ENCODE measurements around the gene ZC3H4. TPM values are rescaled to one million over a fixed set of nuclear protein-coding genes. Genes with fewer than 3 reads are reported as not detected.

The ZC3H4 gene
- 73.0 and 85.2 TPM in 2 replicates for total RNA-seq (2022)
- percentile 90 among the genes with signal in this experiment for Bru-seq, nascent RNA
- BruChase-seq, experiment 1, labeled RNA remaining after a 6-hour chase = percentile 87 among the genes with signal in this experiment
- percentile 91 among the genes with signal in this experiment for BruChase-seq, experiment 2, labeled RNA remaining after a 2-hour chase
- long read RNA-seq, partial matches to known transcripts = 1 of 15 reads
- long read RNA-seq, other reads (novel, unspliced or antisense) = 14 of 15 reads

- intact Hi-C loops (cut with micrococcal nuclease; ENCODE audit: unreplicated experiment) = no loop called here
- H3K4me3 Mint-ChIP-seq (ENCODE audit: low read depth, unreplicated experiment) = peak within 1 kb of the TSS; percentile 75
- peak within 1 kb of the TSS; percentile 97 for H3K27ac Mint-ChIP-seq (ENCODE audit: unreplicated experiment)
- H3K9me3 Mint-ChIP-seq (ENCODE audit: low read depth, unreplicated experiment) = no peaks in the 10 kb centered on the region
- peak; percentile 100 for DNase-seq
- peaks cover 68% of the 10 kb centered on the region for H3K36me3 Mint-ChIP-seq (ENCODE audit: insufficient read depth, unreplicated experiment)
- no peaks in the 10 kb centered on the region for H3K27me3 Mint-ChIP-seq (ENCODE audit: unreplicated experiment)
- H3K4me1 Mint-ChIP-seq (ENCODE audit: low read depth, unreplicated experiment) = peaks cover 33% of the 10 kb centered on the region
- TF ChIP-seq, protein P1, sequence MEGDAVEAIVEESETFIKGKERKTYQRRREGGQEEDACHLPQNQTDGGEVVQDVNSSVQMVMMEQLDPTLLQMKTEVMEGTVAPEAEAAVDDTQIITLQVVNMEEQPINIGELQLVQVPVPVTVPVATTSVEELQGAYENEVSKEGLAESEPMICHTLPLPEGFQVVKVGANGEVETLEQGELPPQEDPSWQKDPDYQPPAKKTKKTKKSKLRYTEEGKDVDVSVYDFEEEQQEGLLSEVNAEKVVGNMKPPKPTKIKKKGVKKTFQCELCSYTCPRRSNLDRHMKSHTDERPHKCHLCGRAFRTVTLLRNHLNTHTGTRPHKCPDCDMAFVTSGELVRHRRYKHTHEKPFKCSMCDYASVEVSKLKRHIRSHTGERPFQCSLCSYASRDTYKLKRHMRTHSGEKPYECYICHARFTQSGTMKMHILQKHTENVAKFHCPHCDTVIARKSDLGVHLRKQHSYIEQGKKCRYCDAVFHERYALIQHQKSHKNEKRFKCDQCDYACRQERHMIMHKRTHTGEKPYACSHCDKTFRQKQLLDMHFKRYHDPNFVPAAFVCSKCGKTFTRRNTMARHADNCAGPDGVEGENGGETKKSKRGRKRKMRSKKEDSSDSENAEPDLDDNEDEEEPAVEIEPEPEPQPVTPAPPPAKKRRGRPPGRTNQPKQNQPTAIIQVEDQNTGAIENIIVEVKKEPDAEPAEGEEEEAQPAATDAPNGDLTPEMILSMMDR (IDR thresholded peaks at IDR 0.05; ENCODE audit: unreplicated experiment) = no peak
- CTCF ChIA-PET = interaction anchor here (0.6 to 2.7 kb wide), 14 partner anchors 10 to 1296 kb away, joined by 3 to 33 read pairs (median 4); partner anchors contain the start of gene SAE1
- no TSS peak for BruUV-seq (replicated peaks)
Measured at GRCh38 chr19:47112997-47113849, at the start of gene ZC3H4. ZC3H4 (minus strand) TSS chr19:47113776; CDS start chr19:47112584, 1,192 bp downstream.

- Mint-ChIP-seq H3K4me3 (ENCODE audit: low read depth, unreplicated experiment) (no peak overlapping the region), H3K27me3 (ENCODE audit: unreplicated experiment) (no peaks in the 10 kb centered on the region), H3K27ac (ENCODE audit: unreplicated experiment) (no peak overlapping the region), H3K4me1 (ENCODE audit: low read depth, unreplicated experiment) (peaks cover 19% of the 10 kb centered on the region), H3K9me3 (ENCODE audit: low read depth, unreplicated experiment) (no peaks in the 10 kb centered on the region), H3K36me3 (ENCODE audit: insufficient read depth, unreplicated experiment) (peaks cover 63% of the 10 kb centered on the region)
- no TSS peak for BruUV-seq (replicated peaks)
- CTCF ChIA-PET = no interaction called here
- intact Hi-C loops (cut with micrococcal nuclease; ENCODE audit: unreplicated experiment) = no loop called here
- no peak for DNase-seq
- TF ChIP-seq, protein P1 (IDR thresholded peaks at IDR 0.05; ENCODE audit: unreplicated experiment) = no peak
Measured at GRCh38 chr19:47161876-47162489, 48.4 kb upstream of the ZC3H4 start.

GRCh38 chr19:47158879-47159503, 45.4 kb upstream of the ZC3H4 start:
- Mint-ChIP-seq H3K4me3 (ENCODE audit: low read depth, unreplicated experiment) (no peak overlapping the region), H3K4me1 (ENCODE audit: low read depth, unreplicated experiment) (peaks cover 23% of the 10 kb centered on the region), H3K36me3 (ENCODE audit: insufficient read depth, unreplicated experiment) (peaks cover 63% of the 10 kb centered on the region), H3K27ac (ENCODE audit: unreplicated experiment) (no peak overlapping the region), H3K9me3 (ENCODE audit: low read depth, unreplicated experiment) (no peaks in the 10 kb centered on the region), H3K27me3 (ENCODE audit: unreplicated experiment) (no peaks in the 10 kb centered on the region)
- no TSS peak for BruUV-seq (replicated peaks)
- CTCF ChIA-PET = interaction anchor here (1.3 kb wide), 1 partner anchor 85 kb away, joined by 3 read pairs; no protein-coding TSS in a partner anchor
- intact Hi-C loops (cut with micrococcal nuclease; ENCODE audit: unreplicated experiment) = no loop called here
- TF ChIP-seq, protein P1 (IDR thresholded peaks at IDR 0.05; ENCODE audit: unreplicated experiment) = no peak
- no peak for DNase-seq

DNA sequence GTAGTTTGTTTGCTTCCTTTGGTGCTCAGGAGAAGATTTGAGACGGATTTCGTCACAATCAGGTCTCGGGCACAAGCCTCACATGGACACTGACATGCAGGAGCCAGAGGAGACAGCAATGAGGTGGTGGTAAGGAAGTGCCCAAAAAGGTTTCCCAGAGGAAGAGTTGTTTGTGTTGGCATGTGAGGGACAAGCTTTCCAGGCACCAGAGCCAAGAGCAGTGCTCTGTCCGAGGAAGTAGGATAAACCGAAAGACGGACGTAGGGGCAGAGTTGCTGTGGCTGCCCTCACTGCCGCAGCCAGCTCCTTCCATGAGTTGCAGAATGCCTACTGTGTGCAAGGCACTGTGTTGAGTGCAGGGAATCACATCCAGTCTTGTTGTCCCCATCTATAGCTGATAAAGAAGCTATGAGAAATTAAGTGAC, 44.8 kb upstream of the ZC3H4 start:
- no peak overlapping the region for H3K4me3 Mint-ChIP-seq (ENCODE audit: low read depth, unreplicated experiment)
- H3K27ac Mint-ChIP-seq (ENCODE audit: unreplicated experiment) = peak overlapping the region; percentile 36
- no peak for DNase-seq
- H3K9me3 Mint-ChIP-seq (ENCODE audit: low read depth, unreplicated experiment) = no peaks in the 10 kb centered on the region
- no peaks in the 10 kb centered on the region for H3K27me3 Mint-ChIP-seq (ENCODE audit: unreplicated experiment)
- TF ChIP-seq, protein P1 (IDR thresholded peaks at IDR 0.05; ENCODE audit: unreplicated experiment) = no peak
- CTCF ChIA-PET = interaction anchor here (1.0 to 1.3 kb wide), 2 partner anchors 32 to 86 kb away, joined by 3 read pairs; no protein-coding TSS in a partner anchor
- intact Hi-C loops (cut with micrococcal nuclease; ENCODE audit: unreplicated experiment) = no loop called here
- H3K36me3 Mint-ChIP-seq (ENCODE audit: insufficient read depth, unreplicated experiment) = peaks cover 69% of the 10 kb centered on the region
- BruUV-seq (replicated peaks) = no TSS peak
- H3K4me1 Mint-ChIP-seq (ENCODE audit: low read depth, unreplicated experiment) = peaks cover 23% of the 10 kb centered on the region
